Kidney (tissue), 14 donors: ENCODE results near the gene SUPT5H. TPM values are rescaled to one million over a fixed set of nuclear protein-coding genes. Genes with fewer than 3 reads are reported as not detected.

ENCODE experiments used
- DNase-seq, 5 donors: peaks; one replicate each; pipeline ENCODE4 v3.0.0-alpha.2; 2013 to 2020
- FAIRE-seq: peaks from 2 replicates; lab custom pipeline; 2012; peaks lifted over from hg19 to GRCh38; lab: Jason Lieb, UNC
- H3K27ac ChIP-seq, 2 donors: one replicate each; pipeline ENCODE4 v1.7.0; 2013; ENCODE audit warnings: low read depth in 2 of 2, low read length in 2 of 2, inconsistent platforms in 1 of 2
- H3K27me3 ChIP-seq: one replicate; pipeline ENCODE4 v1.7.1; 2013; ENCODE audit warnings: low read length, inconsistent platforms; ENCODE audit not compliant: control insufficient read depth, insufficient read depth
- H3K36me3 ChIP-seq, 3 donors: one replicate each; pipeline versions ENCODE4 v1.7.0 to v1.7.1; 2013; ENCODE audit warnings: low read length in 3 of 3, control low read depth in 1 of 3, inconsistent platforms in 1 of 3; ENCODE audit not compliant: insufficient read depth in 3 of 3, control insufficient read depth in 2 of 3
- H3K4me1 ChIP-seq, 3 donors: one replicate each; pipeline versions ENCODE4 v1.7.0 to v1.7.1; 2013; ENCODE audit warnings: low read length in 3 of 3, inconsistent platforms in 1 of 3, low read depth in 1 of 3; ENCODE audit not compliant: control insufficient read depth in 2 of 3, insufficient read depth in 2 of 3
- H3K4me3 ChIP-seq, 3 donors: one replicate each; pipeline versions ENCODE4 v1.7.0 to v1.8.1; 2013; ENCODE audit warnings: low read length in 3 of 3, control low read depth in 1 of 3, inconsistent platforms in 1 of 3
- H3K9ac ChIP-seq, 3 donors: one replicate each; pipeline versions ENCODE4 v1.7.0 to v1.7.1; 2013; ENCODE audit warnings: low read length in 3 of 3, control low read depth in 1 of 3, inconsistent platforms in 1 of 3
- H3K9me3 ChIP-seq, 3 donors: one replicate each; pipeline versions ENCODE4 v1.7.0 to v1.7.1; 2013; ENCODE audit warnings: low read length in 3 of 3, control low read depth in 1 of 3, inconsistent platforms in 1 of 3; ENCODE audit not compliant: control insufficient read depth in 2 of 3, insufficient read depth in 1 of 3
- CTCF ChIP-seq: IDR thresholded peaks from 3 replicates; pipeline ENCODE4 v1.5.1; 2012; ENCODE audit warnings: mild to moderate bottlenecking, moderate library complexity, borderline replicate concordance; ENCODE audit not compliant: insufficient read depth; ENCODE audit errors: extremely low read depth
- intact Hi-C: fragments of 100-400 bp; cut with DNase I; formaldehyde crosslinking; loops from one replicate; pipeline ENCODE4 v1.11.1; 2022
- polyA plus RNA-seq: library from polyadenylated mRNA; stranded (reverse); fragments of 350-450 nt; fragmentation: Illumina TruSeq; extraction: RNeasy Lipid Tissue Mini Kit (QIAGEN cat#74804); gene quantifications from one replicate; pipeline ENCODE4 v1.2.3, GENCODE V29; 2014; ENCODE audit warnings: low read depth, low replicate concordance; ENCODE audit not compliant: insufficient read depth
- total RNA-seq: library from RNA; stranded (reverse); fragmentation: NEBNext Ultra II Directional; extraction: Animal tissue kit (Norgen Biotek cat#: 25700); gene quantifications from one replicate; pipeline ENCODE4 v1.2.1, GENCODE V29; 2021
- donor health status: control.
- donor health status: control.
- donor health status: control.
- donor health status: control.
- donor health status: control.
- donor health status: DM: yes; HTN: yes; CAD: no.
- donor health status: Normal renal cell carcinoma (clear cell type).

The SUPT5H gene
- total and polyA plus RNA-seq, 2 donors from 2014 or later, result 106 to 123 TPM

GRCh38 chr19:39438270-39438934, 7.0 kb upstream of the SUPT5H start:
- intact Hi-C loops, result no loop called here
- FAIRE-seq, result no peak

GRCh38 chr19:39444598-39445195, 685 bp upstream of the SUPT5H start:
- H3K4me3 ChIP-seq, result peak overlapping the region; percentile 87 to 97 (median 96)
- intact Hi-C loops, result no loop called here
- no peaks in the 10 kb centered on the region for H3K27me3 ChIP-seq
- H3K36me3 ChIP-seq, result peaks cover 0 to 6% (median 0%) of the 10 kb centered on the region in 3 donors
- H3K27ac ChIP-seq, result peak overlapping the region; percentile 90 to 95
- FAIRE-seq (no peak), DNase-seq (peak in 1 of 5 donors; percentile 38)
- peak overlapping the region; percentile 96 to 97 (median 97) for H3K9ac ChIP-seq
- H3K9me3 ChIP-seq, result no peaks in the 10 kb centered on the region
- no peak for TF ChIP-seq CTCF
- H3K4me1 ChIP-seq, result peaks cover 0 to 18% (median 0%) of the 10 kb centered on the region in 3 donors

More at GRCh38 chr19:39438270-39438934, 7.0 kb upstream of the SUPT5H start:
- H3K4me3 ChIP-seq, result no peak overlapping the region
- H3K9ac ChIP-seq, result no peak overlapping the region
- no peak overlapping the region for H3K27ac ChIP-seq
- H3K9me3 ChIP-seq, result no peaks in the 10 kb centered on the region
- H3K4me1 ChIP-seq, result peaks cover 0 to 17% (median 12%) of the 10 kb centered on the region in 3 donors
- no peaks in the 10 kb centered on the region for H3K27me3 ChIP-seq
- no peak for TF ChIP-seq CTCF
- H3K36me3 ChIP-seq, result peaks cover 3 to 12% (median 7%) of the 10 kb centered on the region in 3 donors
- no peak for DNase-seq

GRCh38 chr19:39446365-39447084, 1.1 kb downstream of the SUPT5H start:
- TF ChIP-seq CTCF, result no peak
- peak overlapping the region; percentile 33 to 97 (median 65) for H3K9ac ChIP-seq
- intact Hi-C loops, result no loop called here
- peak overlapping the region; percentile 47 to 96 (median 87) for H3K4me3 ChIP-seq
- H3K27ac ChIP-seq, result peak overlapping the region in 1 of 2 donors; percentile 5
- H3K36me3 ChIP-seq, result peaks cover 0 to 6% (median 0%) of the 10 kb centered on the region in 3 donors
- H3K4me1 ChIP-seq, result peaks cover 0 to 18% (median 0%) of the 10 kb centered on the region in 3 donors
- no peaks in the 10 kb centered on the region for H3K27me3 ChIP-seq
- no peaks in the 10 kb centered on the region for H3K9me3 ChIP-seq
- no peak for FAIRE-seq
- no peak for DNase-seq
